ENCODE results near the gene KRT17. TPM values are rescaled to one million over a fixed set of nuclear protein-coding genes. Genes with fewer than 3 reads are reported as not detected.

The KRT17 gene
- total and polyA plus RNA-seq, 10 of the 15 experiments (the other 5 are each of a cell fraction or from before 2014, with no cell fraction given): 0.47 to 30.0 (median 2.5) TPM

GRCh38 chr17:41666708-41667279 lies 42.4 kb upstream of the KRT17 start (continued):
- TF ChIP-seq BRCA1 (IDR thresholded peaks at IDR 0.05; ENCODE audit: low read depth, low read length): no peak
- 0 out of 2 replicates have a peak, but pooled peaks have one; percentile 13 for TF ChIP-seq RUNX3 (IDR thresholded peaks at IDR 0.05; ENCODE audit: low read length)
- 0 out of 2 replicates have a peak, but pooled peaks have one; percentile 12 for TF ChIP-seq ESRRA (IDR thresholded peaks at IDR 0.05; ENCODE audit: low read length)
- TF ChIP-seq NR2C1 (IDR thresholded peaks at IDR 0.05): peak; percentile 19; the same call in 1 of the 2 replicates
- 0 out of 2 replicates have a peak, but pooled peaks have one; percentile 32 for TF ChIP-seq RELB (IDR thresholded peaks at IDR 0.05; ENCODE audit: low read depth)
- no peak for TF ChIP-seq CHD4 (IDR thresholded peaks at IDR 0.05)
- TF ChIP-seq POU2F2 (IDR thresholded peaks at IDR 0.05; ENCODE audit: borderline replicate concordance, low read depth, low read length): peak; percentile 45; the same call in 1 of the 3 replicates
- TF ChIP-seq ATF2 (IDR thresholded peaks at IDR 0.05; ENCODE audit: low read length): no peak
- peak; percentile 59 for TF ChIP-seq POLR2A (IDR thresholded peaks at IDR 0.05; ENCODE audit: low read depth, low read length)
- no peak for TF ChIP-seq LARP7 (IDR thresholded peaks at IDR 0.05)
- TF ChIP-seq SP1 (IDR thresholded peaks at IDR 0.05; ENCODE audit: low read depth, low read length): peak; percentile 51
- peak in 1 of 2 experiments; percentile 56; a peak in 2 of 4 replicates for TF ChIP-seq BHLHE40 (IDR thresholded peaks at IDR 0.05; ENCODE audit: borderline replicate concordance in 1 of 2, low read depth in 2 of 2, low read length in 1 of 2)
- TF ChIP-seq SMARCA5 (IDR thresholded peaks at IDR 0.05): peak; percentile 49; the same call in 1 of the 2 replicates
- TF ChIP-seq ZNF687 (IDR thresholded peaks at IDR 0.05): 0 out of 2 replicates have a peak, but pooled peaks have one; percentile 27
- peak; percentile 60; the same call in 1 of the 2 replicates for TF ChIP-seq RB1 (IDR thresholded peaks at IDR 0.05; ENCODE audit: borderline replicate concordance)
- no peak for TF ChIP-seq WRNIP1 (IDR thresholded peaks at IDR 0.05; ENCODE audit: borderline replicate concordance, low read depth, low read length)
- TF ChIP-seq SMC3 (IDR thresholded peaks at IDR 0.05; ENCODE audit: borderline replicate concordance, low read length): peak; percentile 63
- peak; percentile 95 for TF ChIP-seq CTCF (IDR thresholded peaks at IDR 0.05 in 2 of 3, conservative IDR thresholded peaks at IDR 0.05 in 1 of 3; ENCODE audit: control insufficient read depth in 2 of 3, extremely low read depth in 1 of 3, insufficient read depth in 1 of 3, low read depth in 3 of 3, low read length in 3 of 3)
- TF ChIP-seq PAX5 (IDR thresholded peaks at IDR 0.05; ENCODE audit: borderline replicate concordance, low read depth, low read length): peak; percentile 40; the same call in 1 of the 2 replicates
